Activated T-helper 2 cell treated with anti-CD3 and anti-CD28 coated beads, Interferon-gamma antibody, Interleukin-2, Interleukin-4, amounts not matched to agents 10 μg/mL and 5 μg/mL and 100 μg/mL, durations not matched to agents 14 hours and 24 hours and 36 hours (primary cell): Measurements from ENCODE around the gene MVB12B. TPM values are rescaled to one million over a fixed set of nuclear protein-coding genes. Genes with fewer than 3 reads are reported as not detected.

Source experiments
- DNase-seq: peaks from one replicate; pipeline ENCODE4 v3.0.0; 2021; ENCODE audit warnings: low spot score
- H3K27ac Mint-ChIP-seq: one replicate; pipeline ENCODE4 v1.8.0; 2021; ENCODE audit warnings: mixed read lengths
- H3K27me3 Mint-ChIP-seq: one replicate; pipeline ENCODE4 v1.8.0; 2021; ENCODE audit warnings: low read depth, mixed read lengths
- H3K36me3 Mint-ChIP-seq: one replicate; pipeline ENCODE4 v1.8.0; 2021; ENCODE audit warnings: low read depth, mixed read lengths
- H3K4me1 Mint-ChIP-seq: one replicate; pipeline ENCODE4 v1.8.0; 2021; ENCODE audit warnings: low read depth, mixed read lengths
- H3K4me3 Mint-ChIP-seq: one replicate; pipeline ENCODE4 v1.8.0; 2021; ENCODE audit warnings: low read depth, mild to moderate bottlenecking, moderate library complexity, mixed read lengths
- H3K9me3 Mint-ChIP-seq: one replicate; pipeline ENCODE4 v1.8.0; 2021; ENCODE audit warnings: mixed read lengths
- intact Hi-C: fragments of 100-400 bp; cut with micrococcal nuclease; formaldehyde crosslinking; loops from one replicate; pipeline ENCODE4 v1.15.1; 2023
- total RNA-seq: library from RNA; stranded (reverse); gene quantifications from 2 replicates; pipeline ENCODE4 v1.2.3, GENCODE V29; 2022

The MVB12B gene
- total RNA-seq, 1 donor from 2014 or later, result 0.50 TPM

- Mint-ChIP-seq H3K27ac (no peak overlapping the region), H3K4me3 (no peak overlapping the region), H3K27me3 (peaks cover 19% of the 10 kb centered on the region), H3K36me3 (no peaks in the 10 kb centered on the region), H3K4me1 (peaks cover 33% of the 10 kb centered on the region), H3K9me3 (no peaks in the 10 kb centered on the region)
- intact Hi-C loops, result no loop called here
- no peak for DNase-seq
Measured at GRCh38 chr9:126391713-126392661, 65.4 kb downstream of the MVB12B start.

GRCh38 chr9:126392662-126393371, 66.2 kb downstream of the MVB12B start:
- DNase-seq, result no peak
- H3K27me3 Mint-ChIP-seq, result peaks cover 15% of the 10 kb centered on the region
- no peaks in the 10 kb centered on the region for H3K36me3 Mint-ChIP-seq
- intact Hi-C loops, result no loop called here
- H3K27ac Mint-ChIP-seq, result no peak overlapping the region
- H3K4me1 Mint-ChIP-seq, result peaks cover 40% of the 10 kb centered on the region
- H3K4me3 Mint-ChIP-seq, result no peak overlapping the region
- H3K9me3 Mint-ChIP-seq, result no peaks in the 10 kb centered on the region

DNA sequence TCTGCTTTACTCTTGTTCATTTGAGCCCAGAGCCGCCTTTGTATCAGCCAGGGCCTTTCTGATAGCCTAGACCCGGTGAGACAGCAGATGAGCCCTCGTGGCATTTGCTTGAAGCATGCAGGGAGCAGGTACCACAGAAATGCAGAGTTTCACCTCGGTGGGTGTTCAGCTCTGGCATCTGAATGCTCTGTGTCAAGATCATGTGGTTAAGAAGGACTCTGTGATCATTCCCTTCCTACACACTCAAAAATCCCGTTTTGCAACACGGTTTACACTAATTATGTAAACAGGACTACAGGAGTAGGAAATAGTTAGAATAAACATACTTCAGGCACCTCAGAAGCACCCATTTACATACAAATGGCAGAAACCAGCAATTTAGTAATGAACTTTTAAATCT, 67.2 kb downstream of the MVB12B start:
- DNase-seq, result no peak
- intact Hi-C loops, result no loop called here
- peaks cover 15% of the 10 kb centered on the region for H3K27me3 Mint-ChIP-seq
- peaks cover 46% of the 10 kb centered on the region for H3K4me1 Mint-ChIP-seq
- H3K9me3 Mint-ChIP-seq, result no peaks in the 10 kb centered on the region
- H3K27ac Mint-ChIP-seq, result no peak overlapping the region
- no peak overlapping the region for H3K4me3 Mint-ChIP-seq
- no peaks in the 10 kb centered on the region for H3K36me3 Mint-ChIP-seq

DNA sequence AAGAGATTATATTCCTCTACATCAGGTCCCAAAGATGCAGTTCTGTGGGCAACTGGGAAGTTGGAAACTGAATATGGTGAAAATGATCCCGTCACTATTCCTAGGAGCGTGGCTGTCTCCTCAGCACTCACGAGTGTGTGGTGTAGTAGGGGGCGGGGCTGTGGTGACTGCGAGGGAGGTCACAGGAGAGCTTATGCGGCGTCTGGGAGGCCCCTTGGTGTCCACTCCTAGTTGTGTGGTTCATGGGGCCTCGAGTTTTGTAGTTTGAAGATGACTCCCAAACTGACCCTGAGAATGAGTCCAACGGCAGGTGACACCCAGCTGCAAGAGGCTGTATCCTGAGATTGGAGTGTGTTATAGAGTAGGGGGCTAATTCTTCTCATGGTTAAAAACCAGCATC, 68.2 kb downstream of the MVB12B start:
- Mint-ChIP-seq H3K9me3 (no peaks in the 10 kb centered on the region), H3K27me3 (peaks cover 18% of the 10 kb centered on the region), H3K4me1 (peaks cover 46% of the 10 kb centered on the region), H3K36me3 (no peaks in the 10 kb centered on the region), H3K4me3 (no peak overlapping the region), H3K27ac (no peak overlapping the region)
- no peak for DNase-seq
- intact Hi-C loops, result loop anchor here (5.0 kb wide), 1 partner anchor 68 kb away; the partner anchor contains the start of gene MVB12B

DNA sequence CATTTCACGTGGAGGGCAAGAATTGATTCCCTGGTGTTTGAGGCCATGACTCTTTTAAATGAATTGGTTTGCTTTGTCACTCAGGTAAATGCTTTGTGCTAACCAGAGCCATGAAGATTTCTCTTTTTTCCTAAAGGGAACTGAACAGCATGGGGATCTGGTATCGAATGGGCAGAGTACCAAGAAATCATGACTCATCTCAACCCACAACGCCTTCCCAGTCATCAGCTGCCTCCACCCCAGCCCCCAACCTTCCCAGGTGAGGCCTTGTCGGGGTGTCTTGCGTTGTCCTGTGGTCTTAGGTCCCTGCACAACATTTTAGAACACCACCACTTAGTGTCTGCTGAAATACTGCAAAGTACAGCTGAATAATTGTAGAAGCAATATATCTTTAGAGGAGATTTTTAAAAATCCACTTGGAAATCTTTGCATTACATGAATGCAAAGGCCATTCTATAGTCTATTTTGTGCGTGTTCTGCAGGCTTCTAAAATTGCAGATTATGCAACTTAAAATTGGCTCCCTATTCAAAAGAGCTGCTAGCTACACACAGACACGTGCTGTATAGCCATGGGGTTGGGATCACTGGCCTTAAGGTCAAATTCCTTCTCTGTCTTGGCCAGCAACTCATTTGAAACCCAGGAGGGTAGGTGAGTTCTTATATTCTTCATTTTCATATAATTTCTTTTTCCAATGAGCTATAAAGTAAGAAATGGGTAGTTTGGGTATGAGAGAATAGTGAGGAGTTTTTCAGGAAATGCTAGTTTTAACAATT, 69.0 kb downstream of the MVB12B start:
- peaks cover 20% of the 10 kb centered on the region for H3K27me3 Mint-ChIP-seq
- peaks cover 41% of the 10 kb centered on the region for H3K4me1 Mint-ChIP-seq
- H3K4me3 Mint-ChIP-seq, result no peak overlapping the region
- no peak overlapping the region for H3K27ac Mint-ChIP-seq
- no peaks in the 10 kb centered on the region for H3K9me3 Mint-ChIP-seq
- H3K36me3 Mint-ChIP-seq, result no peaks in the 10 kb centered on the region
- DNase-seq, result no peak
- intact Hi-C loops, result loop anchor here (2.0 to 5.0 kb wide), 2 partner anchors 68 to 95 kb away; partner anchors contain the start of gene MVB12B

DNA sequence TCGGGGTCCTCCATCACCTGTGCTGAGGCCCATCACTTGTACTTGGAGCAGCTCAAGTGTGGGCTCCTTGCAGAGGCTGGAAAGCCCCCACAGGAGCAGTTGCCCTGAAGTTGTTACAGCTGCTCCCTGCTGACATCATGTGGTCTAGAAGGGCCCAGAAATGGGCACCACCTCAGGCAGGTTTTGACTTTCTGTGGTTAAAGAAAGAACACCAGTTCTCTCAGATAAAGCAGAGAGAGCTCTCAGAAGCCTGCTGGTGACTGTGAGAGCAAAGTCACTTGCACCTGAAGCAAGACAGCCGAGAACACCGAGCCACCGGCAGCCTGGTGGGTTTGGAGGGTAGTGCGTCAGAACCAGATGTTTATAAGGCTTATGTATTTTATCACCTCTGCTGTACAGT, 70.4 kb downstream of the MVB12B start:
- peaks cover 40% of the 10 kb centered on the region for H3K4me1 Mint-ChIP-seq
- H3K9me3 Mint-ChIP-seq, result no peaks in the 10 kb centered on the region
- DNase-seq, result peak; percentile 66
- intact Hi-C loops, result loop anchor here (1.0 to 5.0 kb wide), 5 partner anchors 14 to 94 kb away; partner anchors contain the start of gene MVB12B
- H3K27me3 Mint-ChIP-seq, result peaks cover 32% of the 10 kb centered on the region
- H3K4me3 Mint-ChIP-seq, result peak overlapping the region; percentile 75
- no peaks in the 10 kb centered on the region for H3K36me3 Mint-ChIP-seq
- H3K27ac Mint-ChIP-seq, result no peak overlapping the region

DNA sequence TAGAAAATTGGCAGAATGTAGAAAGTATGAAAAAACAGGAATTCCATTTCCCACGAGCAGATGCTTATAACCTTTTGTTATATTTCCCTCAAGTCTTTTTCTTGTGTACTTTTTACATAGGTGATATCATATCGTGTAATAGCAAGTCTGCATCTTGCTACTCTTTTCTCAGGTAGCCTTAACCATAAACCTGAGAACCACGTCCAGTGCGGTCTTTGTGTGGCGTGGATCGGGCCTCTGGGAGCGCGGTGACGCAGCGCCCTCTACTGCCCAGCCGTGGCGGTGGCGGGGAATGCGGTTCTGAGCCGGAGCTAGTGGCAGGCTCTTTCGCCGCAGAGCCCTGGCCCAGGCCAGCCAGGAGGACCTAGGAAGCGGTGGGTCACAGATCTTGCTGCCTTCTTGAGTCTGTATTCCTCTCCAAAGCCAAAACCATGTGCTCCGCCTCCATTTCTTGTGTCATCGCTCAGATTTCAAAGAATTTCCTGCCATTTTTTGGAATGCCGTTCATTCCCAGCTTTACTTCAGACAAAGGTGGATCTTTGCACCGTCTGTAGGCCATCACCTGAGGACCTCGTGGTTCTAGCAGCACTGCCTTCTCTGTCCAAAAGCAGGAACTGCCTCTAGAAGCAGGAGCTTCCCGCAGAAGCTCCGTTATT, 71.9 kb downstream of the MVB12B start:
- H3K27ac Mint-ChIP-seq, result no peak overlapping the region
- DNase-seq, result peak; percentile 65
- intact Hi-C loops, result loop anchor here (1.0 to 5.0 kb wide), 3 partner anchors 71 to 992 kb away; partner anchors contain the start of gene MVB12B
- peaks cover 45% of the 10 kb centered on the region for H3K4me1 Mint-ChIP-seq
- no peaks in the 10 kb centered on the region for H3K9me3 Mint-ChIP-seq
- H3K27me3 Mint-ChIP-seq, result peaks cover 36% of the 10 kb centered on the region
- H3K4me3 Mint-ChIP-seq, result no peak overlapping the region
- H3K36me3 Mint-ChIP-seq, result no peaks in the 10 kb centered on the region

- intact Hi-C loops, result loop anchor here (2.0 to 5.0 kb wide), 2 partner anchors 72 to 992 kb away; partner anchors contain the start of gene MVB12B
- H3K4me1 Mint-ChIP-seq, result peaks cover 45% of the 10 kb centered on the region
- DNase-seq, result no peak
- H3K36me3 Mint-ChIP-seq, result no peaks in the 10 kb centered on the region
- no peak overlapping the region for H3K4me3 Mint-ChIP-seq
- no peaks in the 10 kb centered on the region for H3K9me3 Mint-ChIP-seq
- peaks cover 38% of the 10 kb centered on the region for H3K27me3 Mint-ChIP-seq
- H3K27ac Mint-ChIP-seq, result no peak overlapping the region
Measured at GRCh38 chr9:126399251-126399650, 72.6 kb downstream of the MVB12B start.

- Mint-ChIP-seq H3K27me3 (peaks cover 39% of the 10 kb centered on the region), H3K4me3 (no peak overlapping the region), H3K4me1 (peaks cover 44% of the 10 kb centered on the region), H3K27ac (no peak overlapping the region), H3K9me3 (no peaks in the 10 kb centered on the region), H3K36me3 (no peaks in the 10 kb centered on the region)
- no peak for DNase-seq
- intact Hi-C loops, result loop anchor here (2.0 to 5.0 kb wide), 2 partner anchors 72 to 993 kb away; partner anchors contain the start of gene MVB12B
Measured at GRCh38 chr9:126399789-126400188, 73.2 kb downstream of the MVB12B start.

- Mint-ChIP-seq H3K4me3 (no peak overlapping the region), H3K4me1 (peaks cover 38% of the 10 kb centered on the region), H3K36me3 (no peaks in the 10 kb centered on the region), H3K27me3 (peaks cover 44% of the 10 kb centered on the region), H3K9me3 (no peaks in the 10 kb centered on the region), H3K27ac (no peak overlapping the region)
- no peak for DNase-seq
- intact Hi-C loops, result no loop called here
Measured at GRCh38 chr9:126400571-126400970, 73.9 kb downstream of the MVB12B start.

DNA sequence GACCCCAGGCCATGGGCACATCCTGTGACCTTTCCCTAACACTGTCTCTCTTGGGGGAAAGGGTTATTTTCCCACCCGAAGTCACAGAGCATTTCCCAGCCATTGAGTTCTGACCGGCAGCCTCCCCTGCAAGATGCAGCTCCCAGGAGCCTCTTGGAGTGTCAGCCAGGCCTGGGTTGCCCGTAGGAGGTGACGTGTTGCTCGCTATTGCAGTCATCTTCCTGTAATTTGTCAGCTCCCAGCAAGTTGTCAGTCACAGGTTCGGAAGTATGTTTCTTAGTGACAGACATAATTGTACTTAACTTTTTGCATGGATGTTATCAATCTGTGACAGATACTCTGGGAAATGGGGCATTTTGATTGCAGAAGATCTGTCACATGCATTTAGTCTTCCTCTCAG, 74.5 kb downstream of the MVB12B start:
- no peak for DNase-seq
- H3K4me3 Mint-ChIP-seq, result no peak overlapping the region
- H3K36me3 Mint-ChIP-seq, result no peaks in the 10 kb centered on the region
- intact Hi-C loops, result no loop called here
- no peaks in the 10 kb centered on the region for H3K9me3 Mint-ChIP-seq
- peaks cover 33% of the 10 kb centered on the region for H3K4me1 Mint-ChIP-seq
- peaks cover 46% of the 10 kb centered on the region for H3K27me3 Mint-ChIP-seq
- H3K27ac Mint-ChIP-seq, result no peak overlapping the region

DNA sequence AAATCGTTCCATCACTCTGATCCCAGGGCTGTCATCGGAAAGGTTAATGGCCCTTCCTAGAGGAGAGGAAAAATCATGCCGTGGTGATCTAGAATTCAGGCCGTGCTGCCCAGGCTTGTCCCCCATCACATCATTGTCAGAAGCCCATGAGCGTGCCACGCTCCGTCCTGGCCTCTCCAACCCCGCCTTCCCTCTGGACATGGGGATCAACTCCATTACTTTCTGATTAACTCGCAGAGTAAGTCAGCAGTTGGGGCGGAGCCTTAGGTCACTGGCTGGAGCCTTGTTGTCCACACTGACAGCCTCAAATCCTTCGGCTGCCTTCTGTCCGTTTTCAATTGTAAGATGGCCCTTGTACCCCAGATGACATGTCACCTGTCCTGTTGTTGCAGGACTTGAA, 75.0 kb downstream of the MVB12B start:
- no peaks in the 10 kb centered on the region for H3K36me3 Mint-ChIP-seq
- H3K4me3 Mint-ChIP-seq, result no peak overlapping the region
- DNase-seq, result no peak
- H3K27ac Mint-ChIP-seq, result no peak overlapping the region
- no peaks in the 10 kb centered on the region for H3K9me3 Mint-ChIP-seq
- H3K4me1 Mint-ChIP-seq, result peaks cover 29% of the 10 kb centered on the region
- peaks cover 50% of the 10 kb centered on the region for H3K27me3 Mint-ChIP-seq
- intact Hi-C loops, result no loop called here
